SU-DHL-6 (cell line): ENCODE data around the gene SH3BP2.

ENCODE experiments used
- H2AFZ ChIP-seq: fragments of 200-600 bp; sonication (generic); 2 replicates; pipeline ENCODE4 v1.6.1; 2014; ENCODE audit warnings: low read depth, mild to moderate bottlenecking, moderate library complexity, mixed read lengths, antibody characterized with exemption, low read length; ENCODE audit not compliant: severe bottlenecking
- H3F3A ChIP-seq: fragments of 200-600 bp; shearing (Covaris generic); 2 replicates; pipeline ENCODE4 v1.6.0; 2016; ENCODE audit warnings: antibody characterized with exemption, mild to moderate bottlenecking; ENCODE audit not compliant: insufficient read depth
- H3K27ac ChIP-seq: fragments of 200-600 bp; sonication (generic); 2 replicates; pipeline ENCODE4 v1.5.1; 2016; ENCODE audit warnings: low read depth, mild to moderate bottlenecking, low read length, moderate library complexity, mixed read lengths
- H3K27me3 ChIP-seq: fragments of 200-600 bp; sonication (generic), shearing (Covaris generic); 2 replicates; pipeline ENCODE4 v1.6.0; 2014; ENCODE audit warnings: mild to moderate bottlenecking, low read length
- H3K36me3 ChIP-seq: fragments of 200-600 bp; sonication (generic); 2 replicates; pipeline ENCODE4 v1.6.1; 2014; ENCODE audit warnings: mild to moderate bottlenecking, low read length, mixed read lengths
- H3K4me2 ChIP-seq: fragments of 300-600, 200-600 bp; shearing (Covaris generic), sonication (generic); 2 replicates; pipeline ENCODE4 v1.6.0; 2014; ENCODE audit warnings: low read length, low read depth, mild to moderate bottlenecking; ENCODE audit not compliant: poor library complexity, severe bottlenecking
- H3K4me3 ChIP-seq: fragments of 200-600 bp; sonication (generic); 2 replicates; pipeline ENCODE4 v1.5.1; 2014; ENCODE audit warnings: antibody characterized with exemption, low read length, mild to moderate bottlenecking, mixed read lengths; ENCODE audit not compliant: insufficient read depth, poor library complexity, severe bottlenecking
- H3K79me2 ChIP-seq: fragments of 200-600 bp; sonication (generic); 2 replicates; pipeline ENCODE4 v1.6.1; 2014; ENCODE audit warnings: mild to moderate bottlenecking, low read length, moderate library complexity; ENCODE audit not compliant: insufficient read depth
- H3K9ac ChIP-seq: fragments of 200-600 bp; sonication (generic); 2 replicates; pipeline ENCODE4 v1.7.0; 2014; ENCODE audit warnings: mild to moderate bottlenecking, low read length
- H3K9me2 ChIP-seq: fragments of 200-600 bp; sonication (generic); replicated peaks from 2 replicates; pipeline ENCODE4 v1.6.1; 2014; ENCODE audit warnings: low read length; ENCODE audit not compliant: insufficient read depth
- H3K9me3 ChIP-seq: fragments of 200-600 bp; sonication (generic); 2 replicates; pipeline ENCODE4 v1.6.1; 2014; ENCODE audit warnings: low read length, mixed read lengths; ENCODE audit not compliant: insufficient read depth
- H4K20me1 ChIP-seq: fragments of 200-600 bp; sonication (generic); 2 replicates; pipeline ENCODE4 v1.6.1; 2014; ENCODE audit warnings: low read depth, mild to moderate bottlenecking, antibody characterized with exemption, low read length, moderate library complexity, mixed read lengths
- EZH2phosphoT487 ChIP-seq: fragments of 200-600 bp; sonication (generic), shearing (Covaris generic); conservative IDR thresholded peaks from 2 replicates; pipeline ENCODE4 v1.6.1; 2018; ENCODE audit warnings: mild to moderate bottlenecking, antibody characterized with exemption, low read length, moderate library complexity, mixed read lengths
- TF ChIP-seq, protein P1 (sequence below): fragments of 200-600 bp; sonication (generic); IDR thresholded peaks from one replicate; pipeline ENCODE4 v1.5.1; 2017; ENCODE audit warnings: antibody characterized with exemption, mild to moderate bottlenecking, low read length, moderate library complexity; ENCODE audit not compliant: insufficient read depth, poor library complexity, severe bottlenecking

Gene SH3BP2

DNA sequence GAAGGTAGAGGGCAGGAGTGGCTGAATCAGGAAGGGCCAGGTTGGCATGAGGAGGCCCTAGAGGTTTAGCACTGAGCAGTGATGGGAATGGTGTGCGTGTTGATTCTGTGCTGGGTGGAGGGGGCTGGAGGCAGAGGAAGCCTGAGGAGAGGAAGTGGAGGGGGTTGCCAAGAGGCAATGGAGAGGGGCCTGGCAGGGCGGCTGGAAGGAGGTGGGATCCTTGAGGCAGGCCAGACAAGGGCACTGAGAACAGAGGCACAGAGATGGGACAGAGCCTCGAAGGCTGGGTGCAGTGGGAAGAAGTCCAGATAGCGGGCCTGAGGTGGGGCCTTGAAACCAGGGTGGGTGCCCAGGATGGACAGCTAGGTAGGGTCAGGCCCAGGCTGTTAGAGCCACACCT lies 24.3 kb downstream of the SH3BP2 start:
- Histone ChIP-seq H3F3A (no peaks in the 10 kb centered on the region), H3K9ac (no peak overlapping the region), H3K27me3 (no peaks in the 10 kb centered on the region), H3K4me2 (no peak overlapping the region), H3K36me3 (no peaks in the 10 kb centered on the region), H3K9me2 (no peaks in the 10 kb centered on the region), H3K4me3 (no peak overlapping the region), H3K79me2 (no peaks in the 10 kb centered on the region), H3K27ac (no peak overlapping the region), H4K20me1 (no peaks in the 10 kb centered on the region), H3K9me3 (no peaks in the 10 kb centered on the region), H2AFZ (no peak overlapping the region)
- TF ChIP-seq, protein P1, sequence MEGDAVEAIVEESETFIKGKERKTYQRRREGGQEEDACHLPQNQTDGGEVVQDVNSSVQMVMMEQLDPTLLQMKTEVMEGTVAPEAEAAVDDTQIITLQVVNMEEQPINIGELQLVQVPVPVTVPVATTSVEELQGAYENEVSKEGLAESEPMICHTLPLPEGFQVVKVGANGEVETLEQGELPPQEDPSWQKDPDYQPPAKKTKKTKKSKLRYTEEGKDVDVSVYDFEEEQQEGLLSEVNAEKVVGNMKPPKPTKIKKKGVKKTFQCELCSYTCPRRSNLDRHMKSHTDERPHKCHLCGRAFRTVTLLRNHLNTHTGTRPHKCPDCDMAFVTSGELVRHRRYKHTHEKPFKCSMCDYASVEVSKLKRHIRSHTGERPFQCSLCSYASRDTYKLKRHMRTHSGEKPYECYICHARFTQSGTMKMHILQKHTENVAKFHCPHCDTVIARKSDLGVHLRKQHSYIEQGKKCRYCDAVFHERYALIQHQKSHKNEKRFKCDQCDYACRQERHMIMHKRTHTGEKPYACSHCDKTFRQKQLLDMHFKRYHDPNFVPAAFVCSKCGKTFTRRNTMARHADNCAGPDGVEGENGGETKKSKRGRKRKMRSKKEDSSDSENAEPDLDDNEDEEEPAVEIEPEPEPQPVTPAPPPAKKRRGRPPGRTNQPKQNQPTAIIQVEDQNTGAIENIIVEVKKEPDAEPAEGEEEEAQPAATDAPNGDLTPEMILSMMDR, result no peak
- no peak for TF ChIP-seq EZH2phosphoT487

DNA sequence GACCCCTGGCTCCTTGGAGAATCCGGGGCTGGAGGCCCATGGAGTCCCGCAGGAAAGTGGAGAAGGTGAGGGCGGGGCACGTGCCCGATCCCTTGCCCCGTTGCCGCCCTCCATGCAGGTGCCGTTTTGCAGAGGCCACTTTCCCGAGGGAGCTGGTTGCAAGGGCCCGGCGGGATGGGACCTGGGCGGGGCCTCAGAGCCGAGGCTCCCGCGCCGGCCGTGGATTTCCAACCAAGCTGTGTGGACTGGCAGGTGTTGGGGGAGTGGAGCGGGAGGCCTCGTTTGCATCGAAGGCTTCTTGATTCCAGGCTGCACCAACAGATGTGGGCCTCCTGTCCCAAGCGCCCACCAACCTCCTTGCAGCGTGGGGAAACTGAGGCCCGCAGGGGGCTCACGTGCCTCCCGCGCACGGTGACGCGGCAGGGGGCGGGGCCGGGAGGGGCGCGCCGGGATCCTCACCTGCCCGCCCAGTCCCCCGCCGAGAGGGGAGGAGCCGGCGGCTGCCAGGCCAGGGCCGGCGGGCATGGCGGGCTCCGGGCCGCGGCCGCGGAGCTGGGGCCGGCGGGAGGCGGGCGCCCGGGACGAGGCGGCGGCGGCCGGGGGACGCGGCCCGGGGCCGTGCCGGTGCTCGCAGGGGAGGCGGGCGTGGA lies 24.9 kb downstream of the SH3BP2 start:
- Histone ChIP-seq H3K9ac (no peak overlapping the region), H4K20me1 (no peaks in the 10 kb centered on the region), H3K27me3 (no peaks in the 10 kb centered on the region), H3F3A (no peaks in the 10 kb centered on the region), H3K36me3 (no peaks in the 10 kb centered on the region), H3K27ac (no peak overlapping the region), H2AFZ (no peak overlapping the region), H3K9me2 (no peaks in the 10 kb centered on the region), H3K4me3 (no peak overlapping the region), H3K79me2 (no peaks in the 10 kb centered on the region), H3K9me3 (no peaks in the 10 kb centered on the region), H3K4me2 (no peak overlapping the region)
- TF ChIP-seq, protein P1, result no peak

DNA sequence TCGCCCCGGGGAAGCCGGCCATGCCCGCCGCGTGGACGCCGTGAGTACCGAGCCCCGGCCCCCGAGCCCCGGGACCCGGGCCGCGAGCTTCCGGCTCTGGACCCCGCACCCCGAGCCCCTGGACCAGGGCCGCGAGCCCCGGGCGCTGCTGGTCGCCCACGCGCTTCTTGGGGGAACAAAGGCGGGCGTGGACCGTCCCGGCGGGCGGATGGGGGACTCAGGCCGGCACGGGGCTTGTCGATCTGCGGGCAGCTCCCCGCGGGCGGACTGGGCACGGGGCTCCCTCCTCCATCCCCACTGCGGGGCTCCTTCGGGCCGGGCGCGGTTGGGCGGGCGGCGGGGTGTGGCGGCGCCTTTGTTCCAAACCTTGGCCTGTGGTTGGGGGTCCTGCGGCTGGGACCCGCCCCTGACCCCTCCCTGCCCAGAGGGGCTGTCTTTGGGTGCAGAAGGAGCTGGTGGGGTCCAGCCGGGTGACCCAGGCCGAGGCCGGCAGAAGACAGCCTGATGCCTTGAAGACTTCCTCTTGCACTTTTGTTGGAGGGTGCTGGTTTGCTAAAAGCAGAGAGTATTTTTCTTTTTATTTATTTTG lies 25.6 kb downstream of the SH3BP2 start:
- peak overlapping the region; percentile 4 for H3K4me3 ChIP-seq

More for the DNA sequence above, 25.6 kb downstream of the SH3BP2 start:
- Histone ChIP-seq H3K4me2 (peak overlapping the region; percentile 34), H2AFZ (no peak overlapping the region), H3K27ac (no peak overlapping the region), H3K9me2 (no peaks in the 10 kb centered on the region), H3K9ac (peak overlapping the region; percentile 28; the same call in 1 of the 2 replicates), H3K79me2 (no peaks in the 10 kb centered on the region), H4K20me1 (no peaks in the 10 kb centered on the region), H3F3A (no peaks in the 10 kb centered on the region), H3K9me3 (no peaks in the 10 kb centered on the region), H3K27me3 (no peaks in the 10 kb centered on the region), H3K36me3 (no peaks in the 10 kb centered on the region)
- no peak for TF ChIP-seq EZH2phosphoT487
- TF ChIP-seq, protein P1, result no peak
